ENCODE measurements around the gene PRTN3. TPM values are rescaled to one million over a fixed set of nuclear protein-coding genes. Genes with fewer than 3 reads are reported as not detected.
A peak's percentile ranks its signal among the peaks of the same experiment; 100 is the strongest.

PRTN3 gene
- total RNA-seq, 2 donors from 2014 or later, result not detected

GRCh38 chr19:799076-799881 is 41.5 kb upstream of the PRTN3 start:
- H3K4me3 Mint-ChIP-seq, result peak overlapping the region; percentile 89
- peak overlapping the region; percentile 96 for H3K27ac Mint-ChIP-seq
- peaks cover 41% of the 10 kb centered on the region for H3K4me1 Mint-ChIP-seq
- no peaks in the 10 kb centered on the region for H3K9me3 ChIP-seq (ENCODE audit: control insufficient read depth, low read length, poor library complexity, severe bottlenecking)
- ATAC-seq, result no peak
- no peak for DNase-seq
- H3K36me3 Mint-ChIP-seq (ENCODE audit: low read depth), result no peaks in the 10 kb centered on the region
- no peaks in the 10 kb centered on the region for H3K27me3 Mint-ChIP-seq

GRCh38 chr19:800360-801029 is 40.3 kb upstream of the PRTN3 start:
- no peak for DNase-seq
- no peaks in the 10 kb centered on the region for H3K9me3 ChIP-seq (ENCODE audit: control insufficient read depth, low read length, poor library complexity, severe bottlenecking)
- no peaks in the 10 kb centered on the region for H3K36me3 Mint-ChIP-seq (ENCODE audit: low read depth)
- H3K4me1 Mint-ChIP-seq, result peaks cover 43% of the 10 kb centered on the region
- peak overlapping the region; percentile 96 for H3K27ac Mint-ChIP-seq
- H3K4me3 Mint-ChIP-seq, result peak overlapping the region; percentile 89
- no peak for ATAC-seq
- H3K27me3 Mint-ChIP-seq, result no peaks in the 10 kb centered on the region

GRCh38 chr19:801030-801860 is 39.6 kb upstream of the PRTN3 start:
- Mint-ChIP-seq H3K4me3 (peak overlapping the region; percentile 89), H3K4me1 (peaks cover 43% of the 10 kb centered on the region), H3K27ac (peak overlapping the region; percentile 96), H3K27me3 (no peaks in the 10 kb centered on the region), H3K36me3 (ENCODE audit: low read depth) (no peaks in the 10 kb centered on the region)
- no peak for ATAC-seq
- DNase-seq, result no peak
- H3K9me3 ChIP-seq (ENCODE audit: control insufficient read depth, low read length, poor library complexity, severe bottlenecking), result no peaks in the 10 kb centered on the region

GRCh38 chr19:801861-802497 is 38.8 kb upstream of the PRTN3 start:
- peaks cover 39% of the 10 kb centered on the region for H3K4me1 Mint-ChIP-seq
- no peak for DNase-seq
- H3K27me3 Mint-ChIP-seq, result no peaks in the 10 kb centered on the region
- no peaks in the 10 kb centered on the region for H3K36me3 Mint-ChIP-seq (ENCODE audit: low read depth)
- peak overlapping the region; percentile 89 for H3K4me3 Mint-ChIP-seq
- H3K27ac Mint-ChIP-seq, result peak overlapping the region; percentile 96
- no peak for ATAC-seq
- H3K9me3 ChIP-seq (ENCODE audit: control insufficient read depth, low read length, poor library complexity, severe bottlenecking), result no peaks in the 10 kb centered on the region

GRCh38 chr19:802498-803098 is 38.2 kb upstream of the PRTN3 start:
- no peaks in the 10 kb centered on the region for H3K9me3 ChIP-seq (ENCODE audit: control insufficient read depth, low read length, poor library complexity, severe bottlenecking)
- Mint-ChIP-seq H3K4me1 (peaks cover 43% of the 10 kb centered on the region), H3K27ac (peak overlapping the region; percentile 96), H3K4me3 (peak overlapping the region; percentile 89), H3K36me3 (ENCODE audit: low read depth) (peaks cover 3% of the 10 kb centered on the region), H3K27me3 (no peaks in the 10 kb centered on the region)
- DNase-seq (no peak), ATAC-seq (no peak)

- peaks cover 5% of the 10 kb centered on the region for H3K36me3 Mint-ChIP-seq (ENCODE audit: low read depth)
- peaks cover 45% of the 10 kb centered on the region for H3K4me1 Mint-ChIP-seq
- peak overlapping the region; percentile 41 for H3K4me3 Mint-ChIP-seq
- peak overlapping the region; percentile 96 for H3K27ac Mint-ChIP-seq
- no peaks in the 10 kb centered on the region for H3K9me3 ChIP-seq (ENCODE audit: control insufficient read depth, low read length, poor library complexity, severe bottlenecking)
- DNase-seq, result no peak
- no peaks in the 10 kb centered on the region for H3K27me3 Mint-ChIP-seq
- no peak for ATAC-seq
Measured at GRCh38 chr19:803099-803561, 37.7 kb upstream of the PRTN3 start.

- peaks cover 42% of the 10 kb centered on the region for H3K4me1 Mint-ChIP-seq
- peak overlapping the region; percentile 41 for H3K4me3 Mint-ChIP-seq
- no peak for ATAC-seq
- H3K36me3 Mint-ChIP-seq (ENCODE audit: low read depth), result peaks cover 5% of the 10 kb centered on the region
- DNase-seq, result no peak
- no peaks in the 10 kb centered on the region for H3K9me3 ChIP-seq (ENCODE audit: control insufficient read depth, low read length, poor library complexity, severe bottlenecking)
- peak overlapping the region; percentile 96 for H3K27ac Mint-ChIP-seq
- H3K27me3 Mint-ChIP-seq, result no peaks in the 10 kb centered on the region
Measured at GRCh38 chr19:803686-804418, 36.9 kb upstream of the PRTN3 start.

- H3K9me3 ChIP-seq (ENCODE audit: control insufficient read depth, low read length, poor library complexity, severe bottlenecking), result no peaks in the 10 kb centered on the region
- H3K4me1 Mint-ChIP-seq, result peaks cover 35% of the 10 kb centered on the region
- no peak overlapping the region for H3K27ac Mint-ChIP-seq
- H3K27me3 Mint-ChIP-seq, result no peaks in the 10 kb centered on the region
- H3K36me3 Mint-ChIP-seq (ENCODE audit: low read depth), result peaks cover 5% of the 10 kb centered on the region
- no peak overlapping the region for H3K4me3 Mint-ChIP-seq
- no peak for DNase-seq
- no peak for ATAC-seq
Measured at GRCh38 chr19:804419-805165, 36.2 kb upstream of the PRTN3 start.

GRCh38 chr19:805166-805551 is 35.6 kb upstream of the PRTN3 start:
- Mint-ChIP-seq H3K4me3 (peak overlapping the region; percentile 31), H3K27me3 (no peaks in the 10 kb centered on the region), H3K4me1 (peaks cover 30% of the 10 kb centered on the region), H3K27ac (no peak overlapping the region), H3K36me3 (ENCODE audit: low read depth) (peaks cover 5% of the 10 kb centered on the region)
- ATAC-seq (no peak), DNase-seq (no peak)
- H3K9me3 ChIP-seq (ENCODE audit: control insufficient read depth, low read length, poor library complexity, severe bottlenecking), result no peaks in the 10 kb centered on the region

- Mint-ChIP-seq H3K4me3 (peak overlapping the region; percentile 31), H3K27ac (no peak overlapping the region), H3K4me1 (peaks cover 25% of the 10 kb centered on the region), H3K36me3 (ENCODE audit: low read depth) (peaks cover 5% of the 10 kb centered on the region), H3K27me3 (no peaks in the 10 kb centered on the region)
- no peak for ATAC-seq
- DNase-seq, result no peak
- no peaks in the 10 kb centered on the region for H3K9me3 ChIP-seq (ENCODE audit: control insufficient read depth, low read length, poor library complexity, severe bottlenecking)
Measured at GRCh38 chr19:805600-806550, 34.9 kb upstream of the PRTN3 start.

Measured in T-helper 17 cell (primary cell).